Skeletal muscle satellite cell (primary cell): ENCODE measurements around the gene LRRC3B.

Experiments
- H3K27me3 ChIP-seq: 2 replicates; pipeline ENCODE4 v1.7.0; 2013; ENCODE audit warnings: low read length; ENCODE audit not compliant: control insufficient read depth, insufficient read depth
- H3K36me3 ChIP-seq: 2 replicates; pipeline ENCODE4 v1.7.0; 2013; ENCODE audit warnings: mild to moderate bottlenecking, control low read depth, low read length; ENCODE audit not compliant: insufficient read depth
- H3K4me1 ChIP-seq: 2 replicates; pipeline ENCODE4 v1.7.0; 2013; ENCODE audit warnings: low read length; ENCODE audit not compliant: control insufficient read depth, insufficient read depth
- H3K4me2 ChIP-seq: 2 replicates; pipeline ENCODE4 v1.7.0; 2013; ENCODE audit warnings: mild to moderate bottlenecking, low read length
- H3K4me3 ChIP-seq: 2 replicates; pipeline ENCODE4 v1.7.0; 2013; ENCODE audit warnings: low read length
- H3K9ac ChIP-seq: 2 replicates; pipeline ENCODE4 v1.7.0; 2013; ENCODE audit warnings: mild to moderate bottlenecking, low read depth, low read length, moderate library complexity
- H3K9me3 ChIP-seq: replicated peaks from 2 replicates; pipeline ENCODE4 v1.7.0; 2013; ENCODE audit warnings: mild to moderate bottlenecking, control low read depth, low read length

LRRC3B gene

DNA sequence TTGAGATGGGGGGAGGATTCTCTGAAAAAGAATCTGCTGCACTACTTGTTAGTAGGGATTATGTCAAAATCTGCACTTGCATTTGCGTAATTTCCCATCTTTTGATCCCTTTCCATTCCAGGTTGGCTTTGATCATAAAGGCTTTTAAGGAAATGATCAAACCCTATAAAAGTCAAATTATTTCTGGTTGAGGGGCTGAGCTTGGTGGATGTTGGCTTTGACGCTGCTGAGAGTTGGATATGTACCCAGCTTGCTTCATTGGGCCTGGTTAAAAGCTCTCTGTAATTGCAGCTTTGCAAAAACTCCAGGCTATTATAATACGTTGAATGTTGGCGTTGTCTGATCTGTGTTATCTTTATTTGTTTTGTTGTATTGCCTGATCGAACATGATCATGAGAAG lies 12.0 kb downstream of the LRRC3B start:
- no peaks in the 10 kb centered on the region for H3K36me3 ChIP-seq
- no peak overlapping the region for H3K4me3 ChIP-seq
- H3K4me1 ChIP-seq, result no peaks in the 10 kb centered on the region
- no peak overlapping the region for H3K4me2 ChIP-seq
- H3K27me3 ChIP-seq, result no peaks in the 10 kb centered on the region
- no peaks in the 10 kb centered on the region for H3K9me3 ChIP-seq
- no peak overlapping the region for H3K9ac ChIP-seq

GRCh38 chr3:26636096-26636727 lies 13.6 kb downstream of the LRRC3B start:
- no peaks in the 10 kb centered on the region for H3K9me3 ChIP-seq
- no peaks in the 10 kb centered on the region for H3K27me3 ChIP-seq
- H3K4me2 ChIP-seq, result no peak overlapping the region
- no peak overlapping the region for H3K4me3 ChIP-seq
- H3K9ac ChIP-seq, result no peak overlapping the region
- H3K4me1 ChIP-seq, result no peaks in the 10 kb centered on the region
- no peaks in the 10 kb centered on the region for H3K36me3 ChIP-seq

- Histone ChIP-seq H3K4me3 (no peak overlapping the region), H3K36me3 (no peaks in the 10 kb centered on the region), H3K9ac (no peak overlapping the region), H3K27me3 (no peaks in the 10 kb centered on the region), H3K4me1 (no peaks in the 10 kb centered on the region), H3K4me2 (no peak overlapping the region), H3K9me3 (no peaks in the 10 kb centered on the region)
Observed at GRCh38 chr3:26637698-26638097, 15.1 kb downstream of the LRRC3B start.

GRCh38 chr3:26638113-26638512 lies 15.5 kb downstream of the LRRC3B start:
- no peak overlapping the region for H3K4me3 ChIP-seq
- no peaks in the 10 kb centered on the region for H3K27me3 ChIP-seq
- no peaks in the 10 kb centered on the region for H3K9me3 ChIP-seq
- H3K9ac ChIP-seq, result no peak overlapping the region
- H3K36me3 ChIP-seq, result no peaks in the 10 kb centered on the region
- H3K4me2 ChIP-seq, result no peak overlapping the region
- H3K4me1 ChIP-seq, result no peaks in the 10 kb centered on the region

DNA sequence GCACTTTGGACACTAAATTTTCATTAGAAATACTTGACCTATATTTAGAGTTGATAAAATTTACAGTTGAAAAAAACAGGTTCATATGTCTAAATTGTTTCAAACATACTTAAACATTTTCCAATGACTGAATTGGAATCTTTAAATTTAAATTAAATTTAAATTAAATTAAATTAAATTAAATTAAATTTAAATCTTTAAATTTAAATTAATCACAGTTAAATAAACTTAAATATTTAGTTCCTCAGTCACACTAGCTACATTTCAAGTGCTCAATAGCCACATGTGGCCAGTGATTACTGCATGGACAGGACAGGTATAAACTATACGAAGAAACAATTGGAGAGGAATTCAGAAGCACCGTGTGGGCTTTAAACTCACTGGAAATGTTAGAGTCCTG lies 16.8 kb downstream of the LRRC3B start:
- no peaks in the 10 kb centered on the region for H3K36me3 ChIP-seq
- no peaks in the 10 kb centered on the region for H3K4me1 ChIP-seq
- no peak overlapping the region for H3K4me3 ChIP-seq

DNA sequence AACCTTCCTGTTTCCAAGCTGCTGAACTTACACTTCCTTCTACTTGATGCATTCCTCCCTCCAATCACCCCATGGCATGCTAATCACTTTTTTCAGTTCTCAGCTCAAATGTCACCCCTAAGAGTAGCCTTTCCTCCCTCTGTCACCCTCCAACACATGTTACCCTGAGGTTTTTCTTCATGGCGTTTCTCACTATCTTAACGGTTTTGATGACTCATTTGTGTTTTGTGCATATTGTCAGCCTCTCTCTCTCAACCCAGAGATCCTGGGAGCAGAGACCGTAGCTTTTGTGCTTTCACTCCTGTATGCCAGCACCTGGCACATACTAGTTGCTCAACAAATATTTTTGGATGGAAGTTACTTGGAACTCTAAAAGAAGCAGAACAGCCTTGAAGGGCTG lies 24.5 kb downstream of the LRRC3B start:
- H3K36me3 ChIP-seq, result no peaks in the 10 kb centered on the region
- H3K4me3 ChIP-seq, result no peak overlapping the region
- H3K9me3 ChIP-seq, result no peaks in the 10 kb centered on the region
- no peak overlapping the region for H3K9ac ChIP-seq
- no peaks in the 10 kb centered on the region for H3K27me3 ChIP-seq
- no peak overlapping the region for H3K4me2 ChIP-seq
- no peaks in the 10 kb centered on the region for H3K4me1 ChIP-seq

More for the DNA sequence above, 16.8 kb downstream of the LRRC3B start:
- Histone ChIP-seq H3K4me2 (no peak overlapping the region), H3K27me3 (no peaks in the 10 kb centered on the region), H3K9ac (no peak overlapping the region), H3K9me3 (no peaks in the 10 kb centered on the region)

- no peaks in the 10 kb centered on the region for H3K4me1 ChIP-seq
- H3K27me3 ChIP-seq, result no peaks in the 10 kb centered on the region
- H3K9me3 ChIP-seq, result no peaks in the 10 kb centered on the region
- H3K4me2 ChIP-seq, result no peak overlapping the region
- no peak overlapping the region for H3K4me3 ChIP-seq
- no peak overlapping the region for H3K9ac ChIP-seq
- H3K36me3 ChIP-seq, result no peaks in the 10 kb centered on the region
Observed at GRCh38 chr3:26648461-26648860, 25.9 kb downstream of the LRRC3B start.

DNA sequence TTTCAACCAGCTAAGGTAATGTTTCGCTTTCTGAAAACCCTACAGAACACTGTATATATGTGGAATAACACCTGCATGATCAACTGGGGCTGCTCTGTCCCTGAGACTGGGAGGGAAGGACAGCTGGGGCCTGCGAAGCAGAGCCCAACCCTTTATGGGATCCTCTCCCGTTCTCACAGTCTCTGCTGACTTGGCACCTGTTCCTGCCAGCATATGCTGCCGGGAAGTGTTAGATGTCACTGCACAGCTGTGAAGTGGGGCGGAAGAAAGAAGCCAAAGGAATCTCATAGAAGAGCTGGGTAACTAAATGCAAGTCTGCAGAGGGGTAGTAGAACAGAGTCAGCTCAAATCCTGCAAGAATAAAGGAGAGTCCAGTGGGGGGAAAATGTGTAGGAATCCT lies 29.6 kb downstream of the LRRC3B start:
- Histone ChIP-seq H3K4me1 (no peaks in the 10 kb centered on the region), H3K4me3 (no peak overlapping the region)

DNA sequence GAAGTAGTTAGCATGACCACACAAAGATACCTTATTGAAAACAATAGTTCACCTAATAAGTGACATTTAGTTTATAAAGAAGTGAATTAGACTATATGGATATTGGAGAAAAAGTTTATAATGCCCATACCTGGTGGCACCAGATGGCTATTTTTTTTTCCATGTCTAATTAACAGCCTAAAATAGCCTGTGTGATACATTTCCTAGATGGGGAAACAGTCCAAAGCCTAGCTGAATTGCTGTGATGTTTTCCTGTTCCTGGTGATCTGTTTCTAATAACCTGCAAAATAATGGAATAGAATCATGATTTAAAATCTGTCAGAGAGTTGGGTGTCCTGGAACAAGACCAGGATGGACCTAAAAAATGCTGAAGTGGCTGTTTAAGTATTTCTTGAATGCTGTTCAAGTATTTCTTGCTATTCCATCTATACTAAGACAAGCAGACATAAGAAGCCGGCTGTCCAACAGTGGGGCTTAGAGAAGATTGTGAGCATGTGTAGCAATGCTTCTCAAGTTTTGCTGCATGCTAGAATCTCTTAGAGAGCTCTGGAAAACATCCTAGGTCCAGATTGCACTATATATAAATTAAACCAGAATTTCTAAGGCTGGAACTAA lies 31.3 kb downstream of the LRRC3B start:
- Histone ChIP-seq H3K4me1 (no peaks in the 10 kb centered on the region), H3K4me2 (no peak overlapping the region), H3K9ac (no peak overlapping the region), H3K4me3 (no peak overlapping the region), H3K36me3 (no peaks in the 10 kb centered on the region), H3K27me3 (no peaks in the 10 kb centered on the region), H3K9me3 (no peaks in the 10 kb centered on the region)

More for the DNA sequence above, 29.6 kb downstream of the LRRC3B start:
- Histone ChIP-seq H3K36me3 (no peaks in the 10 kb centered on the region), H3K4me2 (no peak overlapping the region), H3K9me3 (no peaks in the 10 kb centered on the region), H3K27me3 (no peaks in the 10 kb centered on the region), H3K9ac (no peak overlapping the region)

GRCh38 chr3:26655231-26655630 lies 32.7 kb downstream of the LRRC3B start:
- H3K4me2 ChIP-seq, result no peak overlapping the region
- no peak overlapping the region for H3K9ac ChIP-seq
- no peak overlapping the region for H3K4me3 ChIP-seq
- H3K9me3 ChIP-seq, result no peaks in the 10 kb centered on the region
- H3K36me3 ChIP-seq, result no peaks in the 10 kb centered on the region
- no peaks in the 10 kb centered on the region for H3K27me3 ChIP-seq
- H3K4me1 ChIP-seq, result no peaks in the 10 kb centered on the region

DNA sequence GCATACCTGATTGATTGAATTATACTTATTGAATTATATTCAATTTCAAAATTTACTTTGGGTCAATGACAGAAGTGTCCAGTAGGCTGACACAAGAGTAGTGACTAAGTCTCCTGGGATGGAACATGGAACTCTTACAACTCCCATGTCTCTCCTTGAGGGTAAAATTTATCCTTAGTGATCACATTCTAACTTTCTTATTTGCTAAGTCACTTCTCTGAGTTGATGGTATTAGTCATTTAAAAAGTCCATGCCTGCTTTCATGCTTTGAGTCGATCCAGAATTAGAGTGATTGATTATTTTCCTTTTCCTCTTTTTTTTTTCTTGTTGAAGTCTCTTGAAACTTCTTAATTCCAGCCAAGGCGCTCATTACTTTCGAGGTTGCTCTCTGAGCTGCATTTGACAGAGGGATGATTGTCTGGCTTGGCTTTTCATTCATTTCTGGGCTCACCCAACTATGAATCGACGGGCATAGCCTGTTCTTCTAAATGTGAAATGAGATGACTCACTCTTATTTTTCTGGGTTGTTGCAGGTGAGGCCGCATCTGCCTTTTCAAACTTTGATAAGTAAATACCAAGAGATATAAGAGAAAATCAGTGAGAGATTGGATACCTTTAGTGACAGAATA lies 34.9 kb downstream of the LRRC3B start:
- H3K4me3 ChIP-seq, result no peak overlapping the region
- H3K36me3 ChIP-seq, result no peaks in the 10 kb centered on the region
- no peak overlapping the region for H3K9ac ChIP-seq
- H3K4me1 ChIP-seq, result no peaks in the 10 kb centered on the region
- no peaks in the 10 kb centered on the region for H3K27me3 ChIP-seq
- no peak overlapping the region for H3K4me2 ChIP-seq
- no peaks in the 10 kb centered on the region for H3K9me3 ChIP-seq

GRCh38 chr3:26668171-26668570 lies 45.6 kb downstream of the LRRC3B start:
- no peaks in the 10 kb centered on the region for H3K4me1 ChIP-seq
- no peaks in the 10 kb centered on the region for H3K9me3 ChIP-seq
- no peak overlapping the region for H3K9ac ChIP-seq
- H3K4me3 ChIP-seq, result no peak overlapping the region
- H3K36me3 ChIP-seq, result no peaks in the 10 kb centered on the region
- no peaks in the 10 kb centered on the region for H3K27me3 ChIP-seq
- H3K4me2 ChIP-seq, result no peak overlapping the region
